ENCODE data around the gene PTPRM.

DNA sequence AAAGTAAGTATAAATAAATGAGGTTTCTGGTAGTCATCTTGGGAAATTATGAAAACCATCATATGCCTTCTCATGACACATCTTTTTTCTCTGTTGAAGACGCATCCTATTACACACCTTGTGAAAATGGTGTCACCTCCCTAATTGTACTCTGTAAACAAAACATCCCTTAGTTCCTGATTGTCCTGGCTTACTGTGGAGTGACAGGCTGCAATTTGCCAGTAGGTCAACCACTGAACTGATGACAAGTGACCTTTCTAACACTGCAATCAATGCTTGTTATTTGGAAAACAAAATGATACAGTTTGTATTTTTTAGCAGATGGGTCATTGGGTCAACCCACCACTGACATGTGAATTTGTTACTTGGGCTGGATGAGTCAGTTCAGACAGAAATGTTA, 219.5 kb downstream of the PTPRM start:
- TF ChIP-seq, protein P1, sequence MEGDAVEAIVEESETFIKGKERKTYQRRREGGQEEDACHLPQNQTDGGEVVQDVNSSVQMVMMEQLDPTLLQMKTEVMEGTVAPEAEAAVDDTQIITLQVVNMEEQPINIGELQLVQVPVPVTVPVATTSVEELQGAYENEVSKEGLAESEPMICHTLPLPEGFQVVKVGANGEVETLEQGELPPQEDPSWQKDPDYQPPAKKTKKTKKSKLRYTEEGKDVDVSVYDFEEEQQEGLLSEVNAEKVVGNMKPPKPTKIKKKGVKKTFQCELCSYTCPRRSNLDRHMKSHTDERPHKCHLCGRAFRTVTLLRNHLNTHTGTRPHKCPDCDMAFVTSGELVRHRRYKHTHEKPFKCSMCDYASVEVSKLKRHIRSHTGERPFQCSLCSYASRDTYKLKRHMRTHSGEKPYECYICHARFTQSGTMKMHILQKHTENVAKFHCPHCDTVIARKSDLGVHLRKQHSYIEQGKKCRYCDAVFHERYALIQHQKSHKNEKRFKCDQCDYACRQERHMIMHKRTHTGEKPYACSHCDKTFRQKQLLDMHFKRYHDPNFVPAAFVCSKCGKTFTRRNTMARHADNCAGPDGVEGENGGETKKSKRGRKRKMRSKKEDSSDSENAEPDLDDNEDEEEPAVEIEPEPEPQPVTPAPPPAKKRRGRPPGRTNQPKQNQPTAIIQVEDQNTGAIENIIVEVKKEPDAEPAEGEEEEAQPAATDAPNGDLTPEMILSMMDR (IDR thresholded peaks at IDR 0.05) = no peak
- TF ChIP-seq POLR2A (IDR thresholded peaks at IDR 0.05) = no peak

All from ovary (tissue), 3 donors.